HFFc6 (cell line): Measurements from ENCODE around the gene CDH6. TPM values are rescaled to one million over a fixed set of nuclear protein-coding genes. Genes with fewer than 3 reads are reported as not detected.

Source experiments
- DNase-seq: peaks from one replicate; pipeline ENCODE4 v3.0.0-alpha.2; 2018
- H3K27ac Mint-ChIP-seq: 2 replicates; pipeline ENCODE4 v1.8.0; 2020; ENCODE audit warnings: mild to moderate bottlenecking, mixed read lengths
- H3K27me3 Mint-ChIP-seq: 2 replicates; pipeline ENCODE4 v1.8.0; 2021; ENCODE audit warnings: mild to moderate bottlenecking, moderate library complexity, mixed read lengths; ENCODE audit not compliant: insufficient read depth
- H3K36me3 Mint-ChIP-seq: 2 replicates; pipeline ENCODE4 v1.8.0; 2021; ENCODE audit warnings: low read depth, mixed read lengths
- H3K4me1 Mint-ChIP-seq: 2 replicates; pipeline ENCODE4 v1.8.0; 2020; ENCODE audit warnings: low read depth, mixed read lengths
- H3K4me3 Mint-ChIP-seq: 2 replicates; pipeline ENCODE4 v1.8.0; 2020; ENCODE audit warnings: mild to moderate bottlenecking, moderate library complexity, mixed read lengths
- H3K9me3 Mint-ChIP-seq: 2 replicates; pipeline ENCODE4 v1.8.0; 2020; ENCODE audit warnings: mild to moderate bottlenecking, mixed read lengths
- CTCF ChIP-seq: fragments of 200-600 bp; sonication (generic); IDR thresholded peaks from 2 replicates; pipeline ENCODE4 v1.5.0; 2021; ENCODE audit warnings: antibody characterized with exemption, mild to moderate bottlenecking
- long read RNA-seq: library from polyadenylated mRNA; unstranded; transcript quantifications from one replicate; pipeline ENCODE4 v2.0.0, GENCODE V29; 2019
- total RNA-seq, 6 experiments: library from RNA; stranded (reverse); fragmentation: NEBNext Ultra II Directional; extraction: Animal tissue kit (Norgen Biotek cat#: 25700); gene quantifications; 2 replicates in 1 of 6; 3 replicates in 5 of 6; pipeline ENCODE4 v1.2.3, GENCODE V29; 2021

CDH6 gene
- total RNA-seq = 1 to 10 TPM in 4 of 6 experiments, under 1 TPM in 2; 0.26 to 6.6 (median 5.0) TPM
- long read RNA-seq = 0 reads

GRCh38 chr5:31193591-31194467, at the start of gene CDH6:
Gene CDH6, plus strand, starts transcription at chr5:31193686. Its CDS starts 73,788 bp downstream, at chr5:31267474.
- no peaks in the 10 kb centered on the region for H3K9me3 Mint-ChIP-seq
- no peak for TF ChIP-seq CTCF
- no peak for DNase-seq
- peaks cover 36% of the 10 kb centered on the region for H3K4me1 Mint-ChIP-seq
- peaks cover 26% of the 10 kb centered on the region for H3K27me3 Mint-ChIP-seq
- peak within 1 kb of the TSS; percentile 83 for H3K4me3 Mint-ChIP-seq
- H3K27ac Mint-ChIP-seq = no peak within 1 kb of the TSS
- H3K36me3 Mint-ChIP-seq = no peaks in the 10 kb centered on the region

- Mint-ChIP-seq H3K36me3 (no peaks in the 10 kb centered on the region), H3K9me3 (no peaks in the 10 kb centered on the region), H3K27me3 (no peaks in the 10 kb centered on the region), H3K4me3 (no peak overlapping the region), H3K27ac (no peak overlapping the region), H3K4me1 (peaks cover 8% of the 10 kb centered on the region; the same call in 1 of the 2 replicates)
- TF ChIP-seq CTCF = no peak
- DNase-seq = no peak
Observed at GRCh38 chr5:31144364-31144763, 49.1 kb upstream of the CDH6 start.

- H3K4me1 Mint-ChIP-seq = peaks cover 7% of the 10 kb centered on the region; the same call in 1 of the 2 replicates
- no peak for TF ChIP-seq CTCF
- H3K9me3 Mint-ChIP-seq = no peaks in the 10 kb centered on the region
- no peaks in the 10 kb centered on the region for H3K27me3 Mint-ChIP-seq
- no peak for DNase-seq
- no peaks in the 10 kb centered on the region for H3K36me3 Mint-ChIP-seq
- H3K4me3 Mint-ChIP-seq = no peak overlapping the region
- H3K27ac Mint-ChIP-seq = peak overlapping the region; percentile 29; the same call in 1 of the 2 replicates
Observed at GRCh38 chr5:31148959-31149475, 44.5 kb upstream of the CDH6 start.

GRCh38 chr5:31153521-31153920, 40.0 kb upstream of the CDH6 start:
- no peak overlapping the region for H3K4me3 Mint-ChIP-seq
- no peaks in the 10 kb centered on the region for H3K36me3 Mint-ChIP-seq
- no peaks in the 10 kb centered on the region for H3K9me3 Mint-ChIP-seq
- DNase-seq = no peak
- H3K27me3 Mint-ChIP-seq = no peaks in the 10 kb centered on the region
- H3K27ac Mint-ChIP-seq = no peak overlapping the region
- peaks cover 14% of the 10 kb centered on the region; the same call in 1 of the 2 replicates for H3K4me1 Mint-ChIP-seq
- TF ChIP-seq CTCF = no peak

GRCh38 chr5:31156631-31157160, 36.8 kb upstream of the CDH6 start:
- peaks cover 6% of the 10 kb centered on the region; the same call in 1 of the 2 replicates for H3K4me1 Mint-ChIP-seq
- no peak overlapping the region for H3K27ac Mint-ChIP-seq
- no peaks in the 10 kb centered on the region for H3K9me3 Mint-ChIP-seq
- H3K36me3 Mint-ChIP-seq = no peaks in the 10 kb centered on the region
- H3K27me3 Mint-ChIP-seq = no peaks in the 10 kb centered on the region
- DNase-seq = no peak
- no peak for TF ChIP-seq CTCF
- H3K4me3 Mint-ChIP-seq = no peak overlapping the region
